GM23338 (cell line): ENCODE measurements around the gene SCIMP.

Source experiments
- CREB1 ChIP-seq: fragments of 250-450 bp; sonication (Bioruptor Pico); IDR thresholded peaks from 2 replicates; pipeline ENCODE4 v1.5.0; 2020; ENCODE audit warnings: low read depth, mild to moderate bottlenecking, moderate library complexity
- CTCF ChIP-seq, 2 experiments: fragments of 200-600 bp in 1 of 2; sonication (generic) in 1 of 2; conservative IDR thresholded peaks; 2 replicates each; pipeline versions ENCODE4 v1.5.1 to v1.6.1; 2016 to 2017; ENCODE audit warnings: antibody characterized with exemption in 2 of 2, low read depth in 2 of 2, mild to moderate bottlenecking in 2 of 2, moderate library complexity in 1 of 2
- ETS1 ChIP-seq: IDR thresholded peaks from 2 replicates; pipeline ENCODE4 v1.6.1; 2016; ENCODE audit warnings: antibody characterized with exemption
- EZH2 ChIP-seq: fragments of 200-600 bp; sonication (generic); IDR thresholded peaks from one replicate; pipeline ENCODE4 v1.8.0; 2017; ENCODE audit warnings: antibody characterized with exemption, mild to moderate bottlenecking, low read depth; ENCODE audit not compliant: unreplicated experiment
- EZH2phosphoT487 ChIP-seq: fragments of 200-600 bp; sonication (generic); IDR thresholded peaks from one replicate; pipeline ENCODE4 v1.8.1; 2018; ENCODE audit warnings: antibody characterized with exemption; ENCODE audit not compliant: unreplicated experiment
- JUNB ChIP-seq: IDR thresholded peaks from one replicate; pipeline ENCODE4 v1.6.1; 2016; ENCODE audit warnings: antibody characterized with exemption; ENCODE audit not compliant: unreplicated experiment
- NANOG ChIP-seq: IDR thresholded peaks from 2 replicates; pipeline ENCODE4 v1.6.1; 2016; ENCODE audit warnings: antibody characterized with exemption, borderline replicate concordance
- POLR2AphosphoS5 ChIP-seq: IDR thresholded peaks from 2 replicates; pipeline ENCODE4 v1.6.1; 2016; ENCODE audit warnings: antibody characterized with exemption, low read depth
- REST ChIP-seq: IDR thresholded peaks from one replicate; pipeline ENCODE4 v1.6.1; 2018; ENCODE audit warnings: antibody characterized with exemption; ENCODE audit not compliant: unreplicated experiment
- STAT1 ChIP-seq: IDR thresholded peaks from one replicate; pipeline ENCODE4 v1.6.1; 2016; ENCODE audit warnings: antibody characterized with exemption; ENCODE audit not compliant: unreplicated experiment
- ZNF114 ChIP-seq: fragments of 250-450 bp; sonication (Bioruptor Pico); IDR thresholded peaks from 2 replicates; pipeline ENCODE4 v1.5.0; 2020; ENCODE audit warnings: mild to moderate bottlenecking, moderate library complexity
- ZNF331 ChIP-seq: fragments of 250-450 bp; sonication (Bioruptor Pico); IDR thresholded peaks from 2 replicates; pipeline ENCODE4 v1.5.0; 2020; ENCODE audit warnings: low read depth, mild to moderate bottlenecking, moderate library complexity
- ZNF462 ChIP-seq: fragments of 250-450 bp; sonication (Bioruptor Pico); IDR thresholded peaks from 2 replicates; pipeline ENCODE4 v1.5.0; 2020; ENCODE audit warnings: mild to moderate bottlenecking, moderate library complexity

- TF ChIP-seq CTCF (conservative IDR thresholded peaks at IDR 0.05; ENCODE audit: low read depth in 2 of 2) = no peak
- no peak for TF ChIP-seq EZH2
- no peak for TF ChIP-seq POLR2AphosphoS5
- TF ChIP-seq REST = no peak
- TF ChIP-seq STAT1 = no peak
- no peak for TF ChIP-seq EZH2phosphoT487
- TF ChIP-seq ZNF114 (CRISPR knock-in tag) = no peak
- no peak for TF ChIP-seq CREB1
- no peak for TF ChIP-seq ETS1
- TF ChIP-seq JUNB = no peak
- TF ChIP-seq ZNF331 (CRISPR knock-in tag) = no peak
- no peak for TF ChIP-seq NANOG
- TF ChIP-seq ZNF462 (CRISPR knock-in tag) = no peak
Observed at GRCh38 chr17:5164436-5164835, 70.2 kb downstream of the SCIMP start.
